Measurements from ENCODE around the gene MAFG. TPM values are rescaled to one million over a fixed set of nuclear protein-coding genes. Genes with fewer than 3 reads are reported as not detected.

The MAFG gene
- total RNA-seq, 1 experiment from 2014 or later = 29.8 TPM

GRCh38 chr17:81916234-81917001 is 11.1 kb downstream of the MAFG start (continued):
- TF ChIP-seq PRDM15 (CRISPR knock-in tag; IDR thresholded peaks at IDR 0.05) (no peak), ZNF423 (CRISPR knock-in tag; IDR thresholded peaks at IDR 0.05) (no peak), NFATC4 (CRISPR knock-in tag; IDR thresholded peaks at IDR 0.05) (no peak)

- peaks cover 17% of the 10 kb centered on the region for H3K36me3 Mint-ChIP-seq
- ATAC-seq (no peak), DNase-seq (ENCODE audit: low spot score) (no peak)
- H3K27ac Mint-ChIP-seq = no peak overlapping the region
- no peak for TF ChIP-seq JUN (CRISPR knock-in tag; IDR thresholded peaks at IDR 0.05)
- no peak for TF ChIP-seq FOXJ3 (CRISPR knock-in tag; IDR thresholded peaks at IDR 0.05; ENCODE audit: borderline replicate concordance)
- TF ChIP-seq AFF4 (CRISPR knock-in tag; IDR thresholded peaks at IDR 0.05; ENCODE audit: borderline replicate concordance) = no peak
- no peak for TF ChIP-seq EMX1 (CRISPR knock-in tag; IDR thresholded peaks at IDR 0.05)
- no peak for TF ChIP-seq FOXP1 (CRISPR knock-in tag; IDR thresholded peaks at IDR 0.05; ENCODE audit: borderline replicate concordance)
- no peak for TF ChIP-seq TCF7 (CRISPR knock-in tag; IDR thresholded peaks at IDR 0.05; ENCODE audit: low read depth)
- TF ChIP-seq ZNF317 (CRISPR knock-in tag; IDR thresholded peaks at IDR 0.05; ENCODE audit: borderline replicate concordance, low read depth) = no peak
- no peak for TF ChIP-seq E2F5 (CRISPR knock-in tag; IDR thresholded peaks at IDR 0.05)
- TF ChIP-seq IRF1 (CRISPR knock-in tag; IDR thresholded peaks at IDR 0.05) = no peak
- no peak for TF ChIP-seq E2F4 (CRISPR knock-in tag; IDR thresholded peaks at IDR 0.05; ENCODE audit: borderline replicate concordance, low read depth)
- no peak for TF ChIP-seq CREB1 (CRISPR knock-in tag; IDR thresholded peaks at IDR 0.05)
- no peak for TF ChIP-seq ERG (CRISPR knock-in tag; IDR thresholded peaks at IDR 0.05)
- TF ChIP-seq ATF1 (CRISPR knock-in tag; IDR thresholded peaks at IDR 0.05) = no peak
- TF ChIP-seq NR3C1 (CRISPR knock-in tag; conservative IDR thresholded peaks at IDR 0.05; ENCODE audit: low read depth) = no peak
- TF ChIP-seq ZBTB43 (CRISPR knock-in tag; IDR thresholded peaks at IDR 0.05) = no peak
- no peaks in the 10 kb centered on the region for H3K27me3 Mint-ChIP-seq (ENCODE audit: low read depth)
- peaks cover 13% of the 10 kb centered on the region for H3K4me1 Mint-ChIP-seq
- no peaks in the 10 kb centered on the region for H3K9me3 Mint-ChIP-seq
- ChIA-PET POLR2A (no interaction called here), CTCF (no interaction called here)
- H3K4me3 Mint-ChIP-seq = no peak overlapping the region
Observed at GRCh38 chr17:81915331-81915730, 12.2 kb downstream of the MAFG start.

Data from WTC11 (cell line).